ENCODE results near the gene MX2. TPM values are rescaled to one million over a fixed set of nuclear protein-coding genes. Genes with fewer than 3 reads are reported as not detected.
"Not testable (repeated sequence)": the region's sequence is repeated elsewhere in the genome, so short reads cannot be mapped to it uniquely, and the experiment has no call there.

The MX2 gene
- total RNA-seq, 1 donor, result 2.6 TPM

- H3K4me3 ChIP-seq (ENCODE audit: low read depth, low read length), result no peak overlapping the region
- DNase-seq (ENCODE audit: low read depth), result no peak
- peak; percentile 24 for TF ChIP-seq CTCF (IDR thresholded peaks at IDR 0.05; ENCODE audit: insufficient read depth, low read depth, low read length)
These were observed 49.7 kb downstream of the MX2 start for GRCh38 chr21:41411449-41412089.

- DNase-seq (ENCODE audit: low read depth); H3K4me3 ChIP-seq (ENCODE audit: low read depth, low read length): not testable (repeated sequence)
These were observed 55.7 kb downstream of the MX2 start for GRCh38 chr21:41417505-41417904.

- no peak overlapping the region for H3K4me3 ChIP-seq (ENCODE audit: low read depth, low read length)
- DNase-seq (ENCODE audit: low read depth), result no peak
- no peak for TF ChIP-seq CTCF (IDR thresholded peaks at IDR 0.05; ENCODE audit: insufficient read depth, low read depth, low read length)
These were observed 56.6 kb downstream of the MX2 start for GRCh38 chr21:41418393-41418792.

- DNase-seq (ENCODE audit: low read depth), result no peak
- H3K4me3 ChIP-seq (ENCODE audit: low read depth, low read length), result no peak overlapping the region
- no peak for TF ChIP-seq CTCF (IDR thresholded peaks at IDR 0.05; ENCODE audit: insufficient read depth, low read depth, low read length)
These were observed 57.3 kb downstream of the MX2 start for GRCh38 chr21:41418956-41419680.

- DNase-seq (ENCODE audit: low read depth), result peak; percentile 91
- no peak for TF ChIP-seq CTCF (IDR thresholded peaks at IDR 0.05; ENCODE audit: insufficient read depth, low read depth, low read length)
- H3K4me3 ChIP-seq (ENCODE audit: low read depth, low read length), result peak overlapping the region; percentile 73
These were observed 58.4 kb downstream of the MX2 start for GRCh38 chr21:41419921-41420862.

- DNase-seq (ENCODE audit: low read depth); H3K4me3 ChIP-seq (ENCODE audit: low read depth, low read length): not testable (repeated sequence)
These were observed 59.2 kb downstream of the MX2 start for GRCh38 chr21:41420998-41421397.

- TF ChIP-seq CTCF (IDR thresholded peaks at IDR 0.05; ENCODE audit: insufficient read depth, low read depth, low read length), result no peak
- no peak for DNase-seq (ENCODE audit: low read depth)
- H3K4me3 ChIP-seq (ENCODE audit: low read depth, low read length), result no peak overlapping the region
These were observed 60.9 kb downstream of the MX2 start for GRCh38 chr21:41422546-41423304.

- not testable (repeated sequence) for H3K4me3 ChIP-seq (ENCODE audit: low read depth, low read length); DNase-seq (ENCODE audit: low read depth)
These were observed 61.4 kb downstream of the MX2 start for GRCh38 chr21:41423305-41423636.

Data from fibroblast of villous mesenchyme (primary cell).